Measurements from ENCODE around the gene AIG1. TPM values are rescaled to one million over a fixed set of nuclear protein-coding genes. Genes with fewer than 3 reads are reported as not detected.
A peak's percentile ranks its signal among the peaks of the same experiment; 100 is the strongest.

The AIG1 gene
- total and polyA plus RNA-seq, 2 of the 13 experiments (the other 11 are each of a cell fraction or from before 2014, with no cell fraction given): 115 to 197 TPM

DNA sequence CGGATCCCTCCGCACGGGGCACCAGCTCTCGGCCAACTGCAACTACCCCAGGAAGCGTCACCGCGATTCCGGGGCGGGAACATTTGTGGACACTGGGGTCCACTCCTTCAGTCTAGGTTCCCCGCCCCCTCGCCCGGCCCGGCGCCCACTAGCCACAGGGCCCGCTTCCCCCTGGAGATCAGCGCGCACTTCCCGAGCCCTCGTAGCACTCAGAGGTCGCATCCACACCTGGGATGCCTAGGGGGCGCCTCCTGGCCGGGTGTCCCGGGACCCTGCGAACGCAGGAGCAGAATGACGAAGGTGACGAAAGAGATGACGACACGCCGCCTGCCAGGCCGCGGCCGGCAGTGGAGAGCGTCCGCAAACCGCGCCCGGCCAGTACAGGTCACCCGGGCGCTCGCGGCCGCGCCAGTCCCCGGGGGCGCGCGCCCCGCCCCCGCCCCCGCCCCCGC, 309 bp upstream of the AIG1 start (continued):
- TF ChIP-seq, protein P1, sequence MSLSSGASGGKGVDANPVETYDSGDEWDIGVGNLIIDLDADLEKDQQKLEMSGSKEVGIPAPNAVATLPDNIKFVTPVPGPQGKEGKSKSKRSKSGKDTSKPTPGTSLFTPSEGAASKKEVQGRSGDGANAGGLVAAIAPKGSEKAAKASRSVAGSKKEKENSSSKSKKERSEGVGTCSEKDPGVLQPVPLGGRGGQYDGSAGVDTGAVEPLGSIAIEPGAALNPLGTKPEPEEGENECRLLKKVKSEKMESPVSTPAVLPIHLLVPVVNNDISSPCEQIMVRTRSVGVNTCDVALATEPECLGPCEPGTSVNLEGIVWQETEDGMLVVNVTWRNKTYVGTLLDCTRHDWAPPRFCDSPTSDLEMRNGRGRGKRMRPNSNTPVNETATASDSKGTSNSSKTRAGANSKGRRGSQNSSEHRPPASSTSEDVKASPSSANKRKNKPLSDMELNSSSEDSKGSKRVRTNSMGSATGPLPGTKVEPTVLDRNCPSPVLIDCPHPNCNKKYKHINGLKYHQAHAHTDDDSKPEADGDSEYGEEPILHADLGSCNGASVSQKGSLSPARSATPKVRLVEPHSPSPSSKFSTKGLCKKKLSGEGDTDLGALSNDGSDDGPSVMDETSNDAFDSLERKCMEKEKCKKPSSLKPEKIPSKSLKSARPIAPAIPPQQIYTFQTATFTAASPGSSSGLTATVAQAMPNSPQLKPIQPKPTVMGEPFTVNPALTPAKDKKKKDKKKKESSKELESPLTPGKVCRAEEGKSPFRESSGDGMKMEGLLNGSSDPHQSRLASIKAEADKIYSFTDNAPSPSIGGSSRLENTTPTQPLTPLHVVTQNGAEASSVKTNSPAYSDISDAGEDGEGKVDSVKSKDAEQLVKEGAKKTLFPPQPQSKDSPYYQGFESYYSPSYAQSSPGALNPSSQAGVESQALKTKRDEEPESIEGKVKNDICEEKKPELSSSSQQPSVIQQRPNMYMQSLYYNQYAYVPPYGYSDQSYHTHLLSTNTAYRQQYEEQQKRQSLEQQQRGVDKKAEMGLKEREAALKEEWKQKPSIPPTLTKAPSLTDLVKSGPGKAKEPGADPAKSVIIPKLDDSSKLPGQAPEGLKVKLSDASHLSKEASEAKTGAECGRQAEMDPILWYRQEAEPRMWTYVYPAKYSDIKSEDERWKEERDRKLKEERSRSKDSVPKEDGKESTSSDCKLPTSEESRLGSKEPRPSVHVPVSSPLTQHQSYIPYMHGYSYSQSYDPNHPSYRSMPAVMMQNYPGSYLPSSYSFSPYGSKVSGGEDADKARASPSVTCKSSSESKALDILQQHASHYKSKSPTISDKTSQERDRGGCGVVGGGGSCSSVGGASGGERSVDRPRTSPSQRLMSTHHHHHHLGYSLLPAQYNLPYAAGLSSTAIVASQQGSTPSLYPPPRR (CRISPR knock-in tag; IDR thresholded peaks at IDR 0.05; ENCODE audit: borderline replicate concordance): 0 out of 2 replicates have a peak, but pooled peaks have one; percentile 13
- TF ChIP-seq ZBTB37 (CRISPR knock-in tag; IDR thresholded peaks at IDR 0.05) (no peak), JARID2 (CRISPR knock-in tag; IDR thresholded peaks at IDR 0.05; ENCODE audit: insufficient replicate concordance) (peak; percentile 67), THRA (CRISPR knock-in tag; IDR thresholded peaks at IDR 0.05; ENCODE audit: borderline replicate concordance) (peak; percentile 45), NR2F6 (IDR thresholded peaks at IDR 0.05) (no peak), NR2F6 (CRISPR knock-in tag; IDR thresholded peaks at IDR 0.05) (peak; percentile 75), CBX5 (CRISPR knock-in tag; IDR thresholded peaks at IDR 0.05; ENCODE audit: borderline replicate concordance) (peak; percentile 88; the same call in 1 of the 2 replicates), E2F1 (CRISPR knock-in tag; IDR thresholded peaks at IDR 0.05) (peak; percentile 75), GLI4 (CRISPR knock-in tag; IDR thresholded peaks at IDR 0.05; ENCODE audit: borderline replicate concordance) (peak; percentile 69; the same call in 1 of the 2 replicates), PHF8 (CRISPR knock-in tag; IDR thresholded peaks at IDR 0.05) (peak; percentile 94), ZNF724P (CRISPR knock-in tag; IDR thresholded peaks at IDR 0.05; ENCODE audit: borderline replicate concordance) (no peak), HCFC1 (IDR thresholded peaks at IDR 0.05; ENCODE audit: low read depth, low read length) (peak; percentile 15; the same call in 1 of the 2 replicates), GABPA (IDR thresholded peaks at IDR 0.05; ENCODE audit: low read depth, low read length) (no peak), GABPA (CRISPR knock-in tag; IDR thresholded peaks at IDR 0.05; ENCODE audit: low read depth) (peak; percentile 56; the same call in 1 of the 2 replicates), MXI1 (IDR thresholded peaks at IDR 0.05; ENCODE audit: borderline replicate concordance, low read depth, low read length) (peak; percentile 64; the same call in 1 of the 3 replicates), ZNF468 (CRISPR knock-in tag; IDR thresholded peaks at IDR 0.05) (no peak), HNRNPH1 (optimal IDR thresholded peaks at IDR 0.05; ENCODE audit: low read depth, low read length) (no peak), ZNF431 (CRISPR knock-in tag; IDR thresholded peaks at IDR 0.05; ENCODE audit: borderline replicate concordance, low read depth) (peak; percentile 93; the same call in 1 of the 2 replicates), ZNF430 (CRISPR knock-in tag; IDR thresholded peaks at IDR 0.05) (peak; percentile 73; the same call in 1 of the 2 replicates), HOXA5 (CRISPR knock-in tag; IDR thresholded peaks at IDR 0.05) (peak; percentile 90; the same call in 1 of the 2 replicates), ZNF550 (CRISPR knock-in tag; IDR thresholded peaks at IDR 0.05; ENCODE audit: borderline replicate concordance) (no peak)

All from HepG2 (cell line).